Activated CD4-positive, alpha-beta T cell treated with anti-CD3 and anti-CD28 coated beads, Interleukin-2, amount 50 U/mL, for 48 hours (primary cell): ENCODE measurements around the gene REC8.
"Not testable (repeated sequence)": the region's sequence is repeated elsewhere in the genome, so short reads cannot be mapped to it uniquely, and the experiment has no call there.

ENCODE experiments used
- DNase-seq, 2 experiments: peaks; one replicate each; pipeline ENCODE4 v3.0.0-alpha.2; 2020

REC8 gene

DNA sequence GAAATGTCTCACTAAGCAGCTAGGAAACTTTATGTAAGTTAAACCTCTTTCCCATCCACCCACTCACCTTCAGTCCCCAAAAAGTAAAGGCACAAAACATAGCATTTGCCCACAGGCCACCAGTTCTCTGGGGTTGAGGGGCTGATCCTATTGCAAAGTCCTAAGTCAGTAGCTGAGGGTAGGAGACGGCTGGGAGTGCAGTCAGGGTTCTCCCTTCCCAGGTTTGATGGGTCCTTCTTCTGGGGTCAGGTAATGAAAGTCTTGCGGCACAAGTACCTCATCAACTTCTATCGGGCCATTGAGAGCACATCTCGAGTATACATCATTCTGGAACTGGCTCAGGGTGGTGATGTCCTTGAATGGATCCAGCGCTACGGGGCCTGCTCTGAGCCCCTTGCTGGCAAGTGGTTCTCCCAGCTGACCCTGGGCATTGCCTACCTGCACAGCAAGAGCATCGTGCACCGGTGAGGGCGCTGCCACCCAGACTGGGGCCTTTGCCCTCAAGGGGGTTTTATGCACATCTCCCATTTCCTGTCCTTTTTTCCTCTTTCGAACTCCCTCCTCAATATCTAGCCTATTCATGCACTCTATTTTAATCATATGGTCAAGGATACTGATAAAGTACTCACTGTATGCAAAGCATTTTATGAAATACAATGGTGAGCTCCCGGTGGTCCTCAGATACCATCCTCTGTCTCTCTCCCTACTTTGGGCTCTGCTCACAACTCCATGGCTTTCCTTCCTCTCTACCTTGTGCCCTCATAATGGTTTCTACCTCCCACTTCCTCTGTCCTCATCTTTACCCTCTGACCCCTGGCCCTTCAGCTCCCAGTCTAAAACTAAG is 34.6 kb downstream of the REC8 start:
- DNase-seq: no peak

DNA sequence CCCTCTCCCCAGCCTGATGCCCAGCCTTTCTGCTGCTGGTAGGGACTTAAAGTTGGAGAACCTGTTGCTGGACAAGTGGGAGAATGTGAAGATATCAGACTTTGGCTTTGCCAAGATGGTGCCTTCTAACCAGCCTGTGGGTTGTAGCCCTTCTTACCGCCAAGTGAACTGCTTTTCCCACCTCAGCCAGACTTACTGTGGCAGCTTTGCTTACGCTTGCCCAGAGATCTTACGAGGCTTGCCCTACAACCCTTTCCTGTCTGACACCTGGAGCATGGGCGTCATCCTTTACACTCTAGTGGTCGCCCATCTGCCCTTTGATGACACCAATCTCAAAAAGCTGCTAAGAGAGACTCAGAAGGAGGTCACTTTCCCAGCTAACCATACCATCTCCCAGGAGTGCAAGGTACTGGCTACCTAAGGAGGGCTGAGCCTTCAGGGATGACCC is 35.2 kb downstream of the REC8 start:
- no peak for DNase-seq

DNA sequence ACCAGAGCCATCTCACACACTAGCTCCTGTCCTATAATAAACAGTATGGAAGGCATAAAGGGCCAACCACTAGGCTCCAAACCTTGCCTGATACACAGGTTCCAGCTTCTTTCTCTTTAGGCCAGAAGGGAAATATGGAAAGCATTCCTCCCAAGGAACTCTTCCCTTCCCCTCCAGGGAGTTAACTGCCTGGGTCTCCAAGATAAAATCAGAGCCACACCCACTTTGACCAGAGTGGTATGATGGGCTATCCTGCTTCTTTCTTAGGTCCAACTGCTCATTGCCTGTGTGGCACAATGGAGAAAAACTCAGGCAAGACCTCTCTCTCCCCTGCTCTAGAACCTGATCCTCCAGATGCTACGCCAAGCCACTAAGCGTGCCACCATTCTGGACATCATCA is 35.7 kb downstream of the REC8 start:
- DNase-seq: no peak

DNA sequence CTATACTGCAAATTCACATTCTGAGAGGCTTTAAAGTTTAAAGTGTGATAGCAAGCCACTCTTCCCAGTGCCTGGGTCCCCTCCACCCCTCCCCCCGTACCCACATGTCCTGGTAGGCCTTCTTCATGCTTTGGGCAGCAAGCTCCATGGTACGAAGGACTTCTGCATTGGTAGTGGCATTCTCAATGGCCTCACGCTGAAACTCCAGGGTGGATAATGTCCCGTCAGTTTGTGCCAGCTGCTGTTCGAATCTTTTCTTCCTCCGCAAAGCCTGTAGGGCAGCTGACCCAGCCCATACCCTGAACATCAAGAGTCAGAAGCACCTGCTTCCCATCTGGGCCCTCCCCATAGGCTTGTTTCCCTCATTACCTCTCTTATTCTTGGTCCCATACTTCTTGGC is 39.4 kb downstream of the REC8 start:
- DNase-seq: no peak

GRCh38 chr14:24212924-24213865 is 41.3 kb downstream of the REC8 start, which contains the start of gene CHMP4A:
TSS of gene CHMP4A (minus strand) at chr14:24213488. CDS start at chr14:24213439, 49 bp downstream.
- peak; percentile 97 to 98 for DNase-seq

DNA sequence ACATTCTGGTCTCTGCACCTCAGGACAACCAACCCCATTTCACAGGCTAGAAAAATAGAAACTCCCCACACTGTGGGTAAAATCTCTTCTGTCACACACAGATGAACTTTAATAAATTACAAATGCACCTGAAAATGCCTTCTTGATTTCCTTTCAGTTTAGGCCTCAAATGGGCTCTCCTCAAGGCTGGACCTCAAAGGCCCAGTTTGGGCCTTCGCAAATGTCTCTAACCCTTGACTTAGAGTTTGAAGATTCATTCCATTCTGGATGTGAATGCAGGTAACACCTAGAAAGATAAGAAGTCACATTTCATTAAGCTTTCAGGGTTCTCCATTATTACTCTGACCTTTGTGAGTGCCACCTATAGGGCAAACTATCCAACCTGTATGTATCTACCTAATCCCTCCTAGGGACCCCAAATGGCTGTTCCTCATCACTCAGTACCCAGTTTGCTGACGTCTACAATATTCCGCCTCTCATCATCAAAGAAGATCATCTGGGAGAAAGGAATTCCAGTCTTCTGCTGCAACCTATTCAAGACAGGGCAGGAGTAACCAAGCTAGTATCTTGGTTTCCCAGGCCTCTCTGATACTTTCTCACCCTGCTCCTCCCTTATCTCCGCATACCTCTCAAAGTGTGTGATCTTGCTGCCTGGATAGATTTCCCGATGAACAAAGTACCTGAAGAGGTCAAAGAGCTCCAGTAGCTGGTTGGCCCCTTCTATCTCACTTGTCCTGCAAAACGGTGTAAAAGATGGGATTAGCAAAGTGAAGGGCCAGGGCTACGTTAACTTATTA is 42.2 kb downstream of the REC8 start:
- no peak for DNase-seq

DNA sequence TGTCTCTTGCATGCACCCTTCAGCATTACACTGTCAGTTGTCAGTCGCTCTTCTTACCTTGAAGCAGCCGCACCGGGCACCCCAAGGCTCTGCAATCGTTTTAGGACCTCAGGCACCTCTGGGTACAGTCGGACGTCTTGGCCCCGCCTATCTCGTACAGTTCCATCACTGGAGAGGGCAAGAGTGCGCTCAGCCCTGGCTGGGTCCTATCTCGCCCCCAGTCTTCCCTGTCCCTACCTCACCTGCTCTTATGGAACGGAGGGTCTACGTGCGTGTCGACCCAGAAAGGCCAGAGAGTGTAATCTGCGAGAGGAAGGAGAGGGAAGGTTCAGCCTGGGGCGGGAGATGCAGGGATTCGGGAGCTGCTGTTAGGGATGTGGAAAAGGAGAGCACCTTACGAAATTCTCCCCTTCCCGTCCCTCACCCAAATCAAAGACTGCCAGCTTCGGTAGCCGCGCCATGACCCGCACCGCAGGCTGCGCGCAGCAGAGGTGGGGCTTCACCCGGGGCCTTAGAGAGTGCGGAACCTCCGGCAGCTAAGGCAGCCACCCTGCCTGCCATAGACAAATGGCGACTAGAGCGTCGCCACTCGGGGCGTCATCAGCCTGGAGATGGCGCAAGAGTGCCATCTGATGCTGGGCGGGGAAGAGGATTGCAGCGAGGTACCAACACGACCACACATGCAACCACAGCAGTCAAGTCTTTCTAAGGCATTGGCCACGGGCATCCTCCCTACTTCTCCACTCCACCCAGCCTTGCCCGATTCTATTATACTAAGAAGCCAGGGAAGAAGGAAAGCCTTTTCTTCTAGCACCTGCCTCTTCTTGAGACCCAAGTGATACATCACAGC is 43.8 kb downstream of the REC8 start, which contains the start of gene MDP1:
MDP1 (minus strand) TSS at position 572 of the 850 bp plus-strand sequence; CDS start at position 461, 111 bp downstream.
- peak; percentile 82 to 87 for DNase-seq

GRCh38 chr14:24216345-24216699 is 44.4 kb downstream of the REC8 start:
- DNase-seq: no peak

DNA sequence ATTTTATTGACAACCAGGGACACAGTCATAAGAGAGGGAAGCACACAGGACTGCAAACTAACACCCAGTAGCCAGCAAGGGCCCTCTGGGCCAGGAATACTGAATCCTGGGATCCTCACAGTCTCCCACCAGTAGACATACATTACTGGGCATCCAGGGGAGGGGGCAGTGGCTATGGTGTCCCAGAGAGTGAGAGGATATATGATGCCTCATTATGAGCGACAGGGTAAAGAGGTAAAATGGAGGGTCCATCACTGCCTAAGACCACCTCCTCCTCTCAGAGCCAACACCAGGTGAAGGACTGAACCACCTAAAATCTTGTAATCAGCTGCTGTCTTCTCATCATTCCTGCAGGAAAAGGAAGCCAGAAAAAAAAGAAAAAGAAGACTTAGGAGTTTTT is 45.0 kb downstream of the REC8 start:
- not testable (repeated sequence) for DNase-seq

DNA sequence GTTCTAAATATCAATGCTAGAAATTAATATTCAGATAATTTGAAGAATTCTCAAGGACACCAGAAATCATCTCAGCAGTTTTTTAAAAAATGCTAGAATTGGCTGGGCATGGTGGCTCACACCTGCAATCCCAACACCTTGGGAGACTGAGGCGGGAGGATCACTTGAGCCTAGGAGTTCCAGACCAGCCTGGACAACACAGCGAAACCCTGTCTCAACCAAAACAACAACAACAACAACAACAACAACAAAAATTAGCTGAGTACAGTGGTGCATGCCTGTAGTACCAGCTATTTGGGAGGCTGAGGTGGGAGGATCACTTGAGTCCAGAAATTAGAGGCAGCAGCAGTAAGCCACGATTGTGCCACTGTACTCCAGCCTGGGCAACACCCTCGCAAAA is 47.2 kb downstream of the REC8 start:
- DNase-seq: no peak

DNA sequence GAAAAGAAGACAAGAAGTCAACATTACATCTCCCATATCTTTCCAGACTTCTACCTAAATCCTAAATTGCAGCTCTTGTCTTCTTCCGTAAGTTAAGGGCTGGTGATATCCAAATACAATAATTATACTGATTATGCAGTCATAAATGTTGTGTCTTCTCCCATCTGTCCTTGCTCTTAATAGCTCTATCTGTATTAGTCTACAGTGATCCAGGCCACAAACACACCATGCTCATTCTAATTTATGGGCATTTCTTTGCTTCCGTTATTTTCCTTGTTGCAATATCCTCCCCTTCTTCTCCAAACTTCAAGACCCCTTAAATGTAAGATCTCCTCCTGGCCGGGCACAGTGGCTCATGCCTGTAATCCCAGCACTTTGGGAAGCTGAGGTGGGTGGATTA is 47.6 kb downstream of the REC8 start:
- no peak for DNase-seq

DNA sequence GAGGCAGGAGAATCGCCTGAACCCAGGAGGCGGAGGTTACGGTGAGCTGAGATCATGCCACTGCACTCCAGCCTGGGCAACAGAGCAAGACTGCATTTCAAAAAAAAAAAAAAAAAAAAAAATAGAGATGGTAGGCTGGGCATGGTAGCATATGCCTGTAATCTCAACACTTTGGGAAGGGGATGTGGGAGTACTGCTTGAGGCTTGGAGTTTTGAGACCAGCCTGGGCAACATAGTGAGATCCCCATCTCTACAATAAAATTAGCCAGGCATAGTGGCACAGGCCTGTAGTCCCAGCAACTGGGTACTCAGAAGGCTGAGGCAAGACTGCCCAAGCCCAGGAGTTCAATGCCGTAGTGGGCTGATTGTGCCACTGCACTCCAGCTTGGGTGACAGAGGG is 51.1 kb downstream of the REC8 start:
- not testable (repeated sequence) for DNase-seq

GRCh38 chr14:24224618-24225071 is 52.8 kb downstream of the REC8 start:
- no peak for DNase-seq

DNA sequence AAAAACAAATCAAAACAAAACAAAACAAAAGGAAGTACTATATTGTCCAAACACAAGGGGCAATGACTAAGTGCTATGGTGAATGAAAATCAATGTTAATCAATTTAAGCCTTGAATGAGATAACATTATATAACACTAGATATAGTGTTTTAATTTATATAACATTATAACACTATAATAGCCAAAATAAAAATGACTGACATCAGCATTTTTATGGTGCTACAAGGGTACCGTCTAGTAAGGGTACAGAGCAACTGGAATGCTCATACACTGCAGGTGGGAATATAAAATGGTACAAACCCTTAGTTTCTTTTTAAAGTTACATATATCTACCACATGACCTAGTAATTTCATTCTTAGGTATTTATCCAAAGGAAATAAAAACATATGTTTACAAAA is 54.6 kb downstream of the REC8 start:
- DNase-seq: no peak

DNA sequence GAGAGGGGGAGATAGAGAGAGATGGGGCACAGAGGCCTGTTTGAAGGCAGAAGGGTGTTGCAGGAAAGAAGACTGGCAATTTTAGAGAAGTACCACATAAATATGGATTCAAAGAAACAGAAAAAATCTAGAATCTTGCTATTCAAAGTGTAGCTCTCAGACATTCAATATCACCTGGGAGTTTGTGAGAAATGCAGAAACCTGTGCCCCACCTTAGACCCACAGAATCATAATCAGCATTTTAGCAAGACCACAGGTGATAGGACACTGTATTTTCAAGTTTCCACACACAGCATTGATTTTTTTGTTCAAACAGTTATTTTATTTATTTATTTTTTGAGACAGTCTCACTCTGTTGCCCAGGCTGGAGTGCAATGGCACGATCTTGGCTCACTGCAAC is 57.0 kb downstream of the REC8 start:
- DNase-seq: no peak
